ENCODE data around the gene HLA-DRB1.
"Not testable (repeated sequence)": the region's sequence is repeated elsewhere in the genome, so short reads cannot be mapped to it uniquely, and the experiment has no call there.

The HLA-DRB1 gene

GRCh38 chr6:32589596-32590449 is at the start of gene HLA-DRB1:
TSS of gene HLA-DRB1 (minus strand) at chr6:32589848. CDS start at chr6:32589742, 106 bp downstream.
- peak; percentile 87 for FAIRE-seq

GRCh38 chr6:32638532-32639219 is 49.0 kb upstream of the HLA-DRB1 start:
- no peak for FAIRE-seq

GRCh38 chr6:32637883-32638282 is 48.2 kb upstream of the HLA-DRB1 start:
- no peak for FAIRE-seq

- FAIRE-seq: no peak
Observed at GRCh38 chr6:32637219-32637880, 47.7 kb upstream of the HLA-DRB1 start, which contains the start of gene HLA-DQA1. TSS of gene HLA-DQA1 (plus strand) at chr6:32637406. CDS start at chr6:32637459, 53 bp downstream.

GRCh38 chr6:32635526-32636123 is 46.0 kb upstream of the HLA-DRB1 start:
- no peak for FAIRE-seq

GRCh38 chr6:32629793-32630192 is 40.1 kb upstream of the HLA-DRB1 start:
- FAIRE-seq: not testable (repeated sequence)

GRCh38 chr6:32627831-32628230 is 38.2 kb upstream of the HLA-DRB1 start:
- FAIRE-seq: peak; percentile 82

- FAIRE-seq: no peak
Observed at GRCh38 chr6:32627249-32627648, 37.6 kb upstream of the HLA-DRB1 start.

GRCh38 chr6:32625137-32625536 is 35.5 kb upstream of the HLA-DRB1 start:
- no peak for FAIRE-seq

- no peak for FAIRE-seq
Observed at GRCh38 chr6:32624565-32624964, 34.9 kb upstream of the HLA-DRB1 start.

GRCh38 chr6:32623693-32624092 is 34.0 kb upstream of the HLA-DRB1 start:
- FAIRE-seq: no peak

GRCh38 chr6:32622545-32623401 is 33.1 kb upstream of the HLA-DRB1 start:
- no peak for FAIRE-seq

GRCh38 chr6:32621372-32621771 is 31.7 kb upstream of the HLA-DRB1 start:
- FAIRE-seq: no peak

- no peak for FAIRE-seq
Observed at GRCh38 chr6:32617751-32618150, 28.1 kb upstream of the HLA-DRB1 start.

- no peak for FAIRE-seq
Observed at GRCh38 chr6:32615885-32616532, 26.4 kb upstream of the HLA-DRB1 start.

GRCh38 chr6:32614366-32615081 is 24.9 kb upstream of the HLA-DRB1 start:
- FAIRE-seq: no peak

- no peak for FAIRE-seq
Observed at GRCh38 chr6:32613475-32613874, 23.8 kb upstream of the HLA-DRB1 start.

GRCh38 chr6:32610682-32611296 is 21.1 kb upstream of the HLA-DRB1 start:
- no peak for FAIRE-seq

GRCh38 chr6:32609731-32610640 is 20.3 kb upstream of the HLA-DRB1 start:
- FAIRE-seq: peak; percentile 88

All from endometrium (tissue), 2 donors.